HG03159 (cell line): Measurements from ENCODE around the gene KATNAL2.
"Not testable (repeated sequence)": the region's sequence is repeated elsewhere in the genome, so short reads cannot be mapped to it uniquely, and the experiment has no call there.

Experiments used
- ATAC-seq: cut with Tn5 transposase; IDR thresholded peaks from one replicate; pipeline ENCODE4 v1.9.1; 2021; ENCODE audit warnings: mild to moderate bottlenecking, moderate library complexity; ENCODE audit not compliant: unreplicated experiment

Gene KATNAL2

DNA sequence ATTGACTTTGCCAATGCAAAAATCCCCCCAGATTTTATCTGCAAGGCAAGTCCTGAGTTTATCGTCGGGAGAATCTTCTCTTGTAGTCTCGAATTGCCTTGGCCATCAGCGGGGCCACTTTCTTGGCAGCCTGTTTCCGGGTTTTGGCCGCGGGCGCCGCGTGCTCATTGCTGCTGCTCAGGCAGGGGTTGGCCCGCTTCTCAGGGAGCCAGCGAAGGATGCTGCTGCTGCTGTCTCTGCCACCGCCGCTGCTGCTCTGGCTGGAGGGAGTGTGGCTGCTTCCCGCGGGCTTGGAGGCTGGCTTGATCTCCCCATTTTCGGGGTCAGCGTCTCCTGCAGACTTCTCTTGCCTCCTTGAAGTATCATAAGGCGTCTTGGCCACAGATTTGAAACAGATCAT, 115.5 kb downstream of the KATNAL2 start:
- ATAC-seq = no peak

- ATAC-seq = not testable (repeated sequence)
These were observed 117.2 kb downstream of the KATNAL2 start for GRCh38 chr18:47034591-47034990.

GRCh38 chr18:47035156-47035671, 117.8 kb downstream of the KATNAL2 start, which contains the start of gene ELOA2:
TSS of gene ELOA2 (minus strand) at chr18:47035621. CDS start at chr18:47035264, 357 bp downstream.
- no peak for ATAC-seq

GRCh38 chr18:47036298-47036874, 119.0 kb downstream of the KATNAL2 start:
- ATAC-seq = no peak

- no peak for ATAC-seq
These were observed 119.7 kb downstream of the KATNAL2 start for GRCh38 chr18:47036927-47037578.

GRCh38 chr18:47040982-47041381, 123.6 kb downstream of the KATNAL2 start:
- ATAC-seq = no peak

- ATAC-seq = no peak
These were observed 133.1 kb downstream of the KATNAL2 start for GRCh38 chr18:47050468-47050867.

- no peak for ATAC-seq
These were observed 137.0 kb downstream of the KATNAL2 start for GRCh38 chr18:47054369-47054768.

DNA sequence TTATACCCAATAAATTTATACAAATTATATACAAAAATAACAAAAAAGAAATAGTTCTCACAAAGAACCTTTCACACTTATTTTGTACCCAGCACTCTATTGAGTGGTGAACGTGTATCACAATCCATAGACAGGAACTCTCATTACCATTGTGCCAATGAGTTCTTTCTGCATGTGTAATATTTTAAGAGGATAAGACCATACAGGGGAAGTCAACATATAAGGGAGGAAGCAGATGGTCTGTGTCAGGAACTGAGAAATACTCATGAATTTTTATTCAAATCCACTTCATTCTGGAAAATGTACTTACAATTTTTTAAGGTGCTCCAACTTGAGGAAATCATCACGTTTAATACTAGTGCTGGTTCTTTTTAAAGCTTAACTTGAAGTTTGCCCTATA, 145.1 kb downstream of the KATNAL2 start:
- no peak for ATAC-seq

DNA sequence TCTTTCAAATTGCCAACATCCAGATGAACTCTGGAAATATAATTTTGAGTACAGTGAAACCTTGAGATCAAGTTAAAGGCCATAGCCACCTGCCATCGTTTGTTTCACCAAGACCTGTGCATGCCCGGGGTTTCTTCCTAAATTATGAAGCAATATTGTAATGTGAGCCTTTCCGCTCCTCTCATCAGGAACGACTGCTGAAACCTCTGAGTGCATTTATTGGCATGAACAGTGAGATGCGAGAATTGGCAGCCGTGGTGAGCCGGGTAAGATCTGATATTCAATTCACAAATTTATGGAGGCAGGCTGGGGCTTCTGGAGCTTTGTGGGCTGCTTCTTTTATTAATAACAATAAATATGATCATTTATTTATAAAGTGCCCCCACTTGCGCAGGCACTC, 145.7 kb downstream of the KATNAL2 start:
- no peak for ATAC-seq

DNA sequence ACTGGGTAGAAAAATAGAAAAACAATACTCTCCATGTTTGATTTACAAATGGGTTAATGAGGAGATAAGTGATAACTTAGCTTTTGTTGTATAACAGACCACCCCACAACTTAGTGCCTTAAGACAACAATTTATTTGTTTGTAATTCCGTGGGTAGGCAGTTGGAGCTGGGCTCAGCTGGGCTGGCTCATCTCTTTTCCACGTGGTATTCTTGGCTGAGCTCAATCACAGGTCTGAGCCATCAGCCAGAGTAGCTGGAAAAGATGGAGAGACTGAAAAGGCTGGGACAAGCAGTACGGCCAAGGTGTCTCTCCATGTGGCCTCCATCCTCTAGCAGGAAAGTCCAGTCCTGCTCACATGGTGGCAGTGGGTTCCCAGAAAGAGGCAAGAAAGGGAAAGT, 150.2 kb downstream of the KATNAL2 start:
- ATAC-seq = no peak

DNA sequence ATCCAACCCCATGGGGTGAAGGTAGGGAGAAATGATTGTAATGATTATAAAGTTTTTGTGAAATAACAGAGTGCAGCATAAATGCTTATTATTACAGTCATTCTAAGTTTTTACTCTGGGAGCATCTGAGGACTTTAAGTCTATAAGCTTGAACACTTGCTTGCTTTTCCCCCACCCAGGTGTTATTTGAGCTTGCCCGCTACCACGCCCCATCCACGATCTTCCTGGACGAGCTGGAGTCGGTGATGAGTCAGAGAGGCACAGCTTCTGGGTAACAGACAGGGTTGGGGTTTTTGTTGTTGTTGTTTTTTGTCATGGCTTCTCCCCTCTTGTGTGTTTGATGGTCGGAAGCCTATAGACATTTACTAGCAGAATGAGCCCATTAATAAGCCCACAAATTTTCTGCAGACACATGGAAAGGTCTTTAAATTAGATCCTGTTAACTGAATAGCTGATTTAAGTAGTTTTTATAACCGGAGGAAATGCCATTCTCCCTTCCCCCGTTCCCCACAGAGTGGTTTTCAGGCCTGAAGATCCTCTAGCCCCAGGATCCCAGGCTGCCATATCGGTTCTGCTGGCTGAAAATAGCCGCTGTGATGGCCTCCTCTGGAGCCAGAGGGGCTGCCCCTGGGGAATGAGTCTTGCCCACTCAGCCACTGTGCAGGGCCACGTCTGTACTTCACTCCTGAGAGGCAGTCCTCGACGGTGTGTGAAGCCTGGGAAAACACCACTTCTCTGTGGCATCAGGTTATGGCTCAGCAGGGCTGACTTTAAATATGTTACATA, 157.9 kb downstream of the KATNAL2 start:
- no peak for ATAC-seq

GRCh38 chr18:47077111-47077510, 159.7 kb downstream of the KATNAL2 start:
- ATAC-seq = no peak

DNA sequence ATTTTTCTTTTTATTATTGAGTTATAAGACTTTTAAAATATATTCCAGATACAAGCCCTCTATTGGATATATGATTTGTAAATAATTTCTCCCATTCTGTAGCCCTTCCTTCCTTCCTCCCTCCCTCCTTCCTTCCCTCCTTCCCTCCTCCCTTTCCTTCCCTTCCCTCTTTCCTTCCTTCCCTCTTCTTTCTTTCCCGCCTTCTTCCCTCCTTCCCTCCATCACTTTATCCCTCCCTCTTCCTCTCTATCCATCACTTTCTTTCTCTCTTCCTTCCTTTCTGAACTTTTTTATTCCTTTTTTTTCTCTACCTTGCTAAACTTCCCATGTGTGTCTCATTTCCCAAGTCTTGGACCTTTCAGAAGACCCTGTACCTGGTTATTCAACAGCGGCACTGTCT, 163.5 kb downstream of the KATNAL2 start:
- no peak for ATAC-seq

DNA sequence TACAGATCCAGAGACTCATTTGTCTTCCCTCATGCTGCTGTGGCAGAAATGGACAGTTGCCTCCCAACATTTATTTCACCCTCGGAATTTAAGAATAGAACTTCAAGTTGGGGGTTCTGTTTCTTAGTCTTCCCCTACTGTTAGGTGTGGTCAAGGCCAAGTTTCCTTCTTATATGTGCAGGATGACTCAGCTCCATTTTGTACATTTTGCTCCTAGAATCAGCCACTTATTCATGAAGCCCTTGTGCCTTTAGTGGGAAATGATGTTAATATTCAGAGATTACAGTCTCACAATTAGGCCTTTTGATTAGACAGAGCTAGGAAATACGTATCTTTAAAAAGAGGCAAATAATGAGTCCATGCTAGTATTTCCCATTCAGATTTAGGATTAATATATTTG, 164.2 kb downstream of the KATNAL2 start:
- ATAC-seq = no peak

DNA sequence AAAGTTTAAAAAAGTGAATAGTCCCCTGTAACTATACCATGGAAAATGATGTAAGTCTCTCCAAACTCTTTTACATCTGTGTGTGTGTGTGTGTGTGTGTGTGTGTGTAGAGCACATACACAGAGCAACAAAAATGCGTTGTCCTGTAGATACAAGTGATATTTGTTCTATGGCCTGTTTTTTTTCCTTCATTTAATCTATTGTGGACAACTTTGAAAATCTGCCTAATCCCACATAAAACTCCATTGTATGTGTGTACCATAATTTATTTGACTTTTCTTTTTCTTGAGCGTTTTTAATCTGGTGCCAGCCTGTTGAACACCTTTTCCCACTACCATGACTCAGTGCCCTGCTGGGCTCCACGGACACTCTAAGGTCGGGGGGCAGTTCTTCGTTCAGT, 170.3 kb downstream of the KATNAL2 start:
- ATAC-seq = no peak

DNA sequence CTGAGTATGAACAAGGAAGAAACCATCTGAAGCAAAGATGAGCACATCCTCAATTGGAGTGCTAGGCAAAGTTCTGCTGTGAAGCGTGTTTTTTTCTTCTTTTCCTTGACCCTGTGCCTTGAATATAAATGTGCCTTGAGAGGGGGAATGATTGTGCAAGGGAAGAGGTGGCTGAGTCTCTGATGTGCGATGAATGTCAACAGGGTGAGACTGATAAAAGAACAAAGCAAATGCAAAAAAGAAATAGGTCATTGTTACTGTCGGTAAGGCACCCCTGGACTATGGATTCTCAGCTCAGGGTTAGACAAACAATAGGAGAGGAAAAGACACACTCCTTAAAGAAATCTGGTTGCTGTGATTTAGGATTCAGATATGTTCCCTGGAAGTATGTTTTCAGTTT, 178.4 kb downstream of the KATNAL2 start:
- ATAC-seq = no peak

GRCh38 chr18:47100212-47100831, 182.9 kb downstream of the KATNAL2 start:
- no peak for ATAC-seq

DNA sequence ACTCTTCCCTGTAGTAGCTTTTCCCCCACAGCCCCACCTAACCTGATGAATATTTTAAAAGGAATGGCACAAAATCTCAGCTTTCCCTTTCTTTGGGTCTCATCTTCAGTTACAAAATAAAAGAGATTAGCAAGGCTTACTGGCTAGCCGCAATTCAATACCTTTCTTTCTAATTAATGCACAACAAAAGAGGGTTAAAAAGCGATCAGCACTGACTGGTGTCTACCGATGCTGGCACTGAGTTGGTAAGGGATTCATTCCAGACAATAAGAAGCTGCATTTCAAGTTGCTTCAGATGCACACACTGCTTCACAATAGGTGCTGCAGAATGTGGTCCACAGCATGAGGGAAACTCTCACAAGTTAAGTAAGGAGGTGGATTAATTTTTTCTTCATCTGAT, 191.0 kb downstream of the KATNAL2 start:
- no peak for ATAC-seq

GRCh38 chr18:47108998-47109405, 191.6 kb downstream of the KATNAL2 start:
- ATAC-seq = no peak

- ATAC-seq = no peak
These were observed 192.3 kb downstream of the KATNAL2 start for GRCh38 chr18:47109720-47110119.
